ENCODE results near the gene ATP6V0A4.
"Not testable (repeated sequence)": the region's sequence is repeated elsewhere in the genome, so short reads cannot be mapped to it uniquely, and the experiment has no call there.

The ATP6V0A4 gene

GRCh38 chr7:138797715-138798320 lies at the start of gene ATP6V0A4, which contains the start of gene TMEM213:
Gene ATP6V0A4 (minus strand): TSS chr7:138798196. CDS start chr7:138771247, 26,949 bp downstream.
Gene TMEM213 (plus strand): TSS chr7:138797994. CDS start chr7:138798105, 111 bp downstream.
- DNase-seq, result no peak

- DNase-seq, result no peak
Observed at GRCh38 chr7:138845711-138846110, 47.7 kb upstream of the ATP6V0A4 start.

DNA sequence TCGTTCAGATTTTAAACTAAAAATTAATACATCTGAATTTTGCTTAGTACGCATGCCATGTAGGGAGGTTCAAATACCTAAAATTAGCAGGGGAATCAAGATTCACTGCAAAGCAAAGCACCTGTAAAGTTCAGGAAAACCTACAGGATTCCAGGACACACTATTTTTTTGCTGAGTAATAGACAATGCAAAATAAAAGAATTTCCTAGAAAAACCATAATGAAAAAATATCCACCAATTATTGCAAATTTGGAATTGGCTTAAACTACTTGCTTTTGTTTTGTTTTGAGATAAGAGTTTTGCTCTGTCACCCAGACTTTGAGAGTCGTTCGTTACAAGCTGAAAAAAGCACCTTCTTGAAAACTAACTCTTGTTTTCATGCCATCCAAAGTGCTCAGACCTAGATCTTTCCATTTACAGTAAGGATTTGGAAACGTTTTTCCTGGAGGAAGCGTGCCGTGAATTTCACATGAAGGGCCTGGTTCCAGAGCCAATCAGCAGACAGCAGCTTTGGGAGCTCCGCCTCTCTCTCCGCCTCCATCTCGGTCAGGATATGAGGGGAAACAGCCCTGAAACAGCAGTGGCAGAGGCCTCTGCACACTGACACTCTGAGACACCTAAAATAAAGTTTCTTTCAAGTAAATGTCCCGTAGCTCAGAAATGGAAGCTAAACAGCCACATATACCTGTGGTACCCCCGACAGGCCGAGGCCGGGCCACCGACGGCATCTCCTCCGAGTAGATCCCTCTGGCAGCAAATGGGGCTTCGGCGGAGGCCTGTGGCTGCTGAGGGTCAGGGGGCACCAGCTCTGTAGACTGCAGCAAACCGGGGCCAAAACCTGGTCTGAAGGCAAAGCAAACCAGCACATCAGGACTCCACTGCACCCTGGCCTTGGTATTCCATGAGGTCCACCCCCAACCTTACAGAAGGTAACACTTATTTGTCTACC lies 45.9 kb upstream of the ATP6V0A4 start:
- DNase-seq, result no peak

- no peak for DNase-seq
Observed at GRCh38 chr7:138842111-138842510, 44.1 kb upstream of the ATP6V0A4 start.

DNA sequence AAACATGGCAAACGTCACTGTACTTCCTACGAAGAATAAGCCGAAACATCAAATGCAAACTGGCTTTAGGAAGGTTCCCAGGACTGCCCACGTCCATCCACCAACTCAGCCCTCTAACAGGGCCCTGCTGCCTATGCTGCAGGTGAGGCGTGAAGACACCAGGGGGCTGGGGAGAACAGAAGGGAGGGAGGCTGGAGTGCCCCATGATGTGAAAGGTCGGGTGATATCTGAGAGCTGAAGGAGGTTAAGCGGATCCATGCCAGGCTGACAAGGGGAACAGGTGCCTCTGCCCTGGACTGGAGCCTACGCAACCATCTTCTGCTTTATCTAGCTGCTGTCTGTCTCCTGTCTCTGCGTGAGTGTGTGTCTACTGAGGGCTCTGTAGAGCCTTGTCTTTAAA lies 40.2 kb upstream of the ATP6V0A4 start:
- DNase-seq, result peak; percentile 85

DNA sequence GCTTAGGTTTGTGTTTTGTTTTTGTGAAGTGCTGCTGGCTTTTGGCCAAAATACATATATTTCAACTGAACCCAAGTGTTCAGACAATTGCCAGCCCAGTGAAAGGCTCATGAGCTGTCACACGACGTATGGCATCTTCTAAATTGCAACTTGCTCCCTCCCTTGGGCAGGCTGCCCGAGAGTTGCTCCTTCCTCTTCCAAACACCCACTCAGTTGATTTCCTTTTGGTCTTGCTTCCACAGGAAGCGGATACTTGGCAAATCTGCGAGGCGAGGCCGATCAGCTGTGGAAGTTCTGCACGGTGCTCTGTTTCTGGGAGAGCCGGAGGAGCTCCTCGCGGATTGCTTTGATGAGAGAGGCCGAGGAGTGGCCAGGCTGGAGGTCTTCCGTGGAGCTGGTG lies 39.6 kb upstream of the ATP6V0A4 start:
- peak; percentile 95 for DNase-seq

GRCh38 chr7:138835087-138835486 lies 37.1 kb upstream of the ATP6V0A4 start:
- DNase-seq, result no peak

GRCh38 chr7:138834583-138834982 lies 36.6 kb upstream of the ATP6V0A4 start:
- DNase-seq, result no peak

GRCh38 chr7:138833596-138833995 lies 35.6 kb upstream of the ATP6V0A4 start:
- DNase-seq, result no peak

- no peak for DNase-seq
Observed at GRCh38 chr7:138832966-138833365, 35.0 kb upstream of the ATP6V0A4 start.

DNA sequence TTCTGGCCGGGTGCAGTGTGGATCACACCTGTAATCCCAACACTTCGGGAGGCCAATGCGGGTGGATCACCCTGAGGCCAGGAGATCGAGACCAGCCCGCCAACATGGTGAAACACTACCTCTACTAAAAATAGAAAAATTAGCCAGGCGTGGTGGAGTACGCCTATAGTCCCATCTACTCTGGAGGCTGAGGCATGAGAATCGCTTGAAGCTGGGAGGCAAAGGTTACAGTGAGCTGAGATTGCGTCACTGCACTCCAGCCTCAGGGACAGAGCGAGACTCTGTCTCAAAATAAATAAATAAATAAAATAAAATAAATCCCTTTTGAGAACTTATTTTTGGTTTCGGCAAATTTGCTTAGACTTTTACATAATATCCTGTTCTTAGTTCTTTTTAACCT lies 31.3 kb upstream of the ATP6V0A4 start:
- no peak for DNase-seq

DNA sequence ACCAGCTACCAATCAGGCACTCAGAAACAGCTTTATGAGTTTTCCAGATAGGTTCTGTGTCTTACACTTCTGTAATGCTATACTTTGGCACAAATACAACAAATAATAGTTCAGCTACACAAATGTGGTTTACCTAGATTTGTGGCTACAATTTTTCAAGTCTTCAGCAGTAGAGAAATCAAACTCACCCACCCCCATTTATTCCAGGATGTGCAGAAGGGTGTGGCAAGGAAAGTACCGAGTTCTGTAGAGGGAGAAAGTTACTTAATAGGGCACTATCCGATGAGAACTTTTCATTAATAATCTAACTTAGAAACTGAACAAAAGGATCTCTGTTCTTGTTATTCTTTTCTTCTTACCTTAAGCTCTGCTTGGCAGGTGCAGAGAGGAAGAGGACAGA lies 30.3 kb upstream of the ATP6V0A4 start:
- no peak for DNase-seq

DNA sequence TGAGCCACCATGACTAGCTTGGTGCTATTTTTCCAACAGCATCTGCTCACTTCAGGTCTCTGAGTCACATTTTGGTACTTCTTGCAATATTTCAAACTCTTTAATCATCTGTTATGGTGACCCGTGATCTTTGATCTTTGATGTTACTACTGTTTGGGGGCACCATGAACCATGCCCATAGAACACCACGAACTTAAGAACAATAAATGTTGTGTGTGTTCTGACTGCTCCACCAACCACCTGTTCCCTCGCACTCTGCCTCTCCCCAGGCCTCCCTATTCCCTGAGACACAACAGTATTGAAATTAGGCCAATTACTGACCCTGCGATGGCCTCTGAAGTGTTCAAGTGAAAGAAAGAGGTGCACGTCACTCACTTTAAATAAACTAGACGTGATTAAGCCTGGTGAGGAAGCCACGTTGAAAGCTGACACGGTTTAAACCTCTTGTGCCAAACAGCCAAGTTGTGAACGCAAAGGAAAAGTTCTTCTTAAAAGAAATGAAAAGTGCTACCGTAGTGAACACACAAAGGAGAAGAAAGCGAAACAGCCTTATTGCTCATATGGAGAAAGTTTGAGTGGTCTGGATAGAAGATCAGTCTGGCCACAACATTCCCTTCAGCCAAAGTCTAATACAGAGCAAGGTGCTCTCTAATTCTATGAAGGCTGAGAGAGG lies 27.2 kb upstream of the ATP6V0A4 start:
- DNase-seq, result no peak

GRCh38 chr7:138822867-138823535 lies 25.0 kb upstream of the ATP6V0A4 start:
- no peak for DNase-seq

DNA sequence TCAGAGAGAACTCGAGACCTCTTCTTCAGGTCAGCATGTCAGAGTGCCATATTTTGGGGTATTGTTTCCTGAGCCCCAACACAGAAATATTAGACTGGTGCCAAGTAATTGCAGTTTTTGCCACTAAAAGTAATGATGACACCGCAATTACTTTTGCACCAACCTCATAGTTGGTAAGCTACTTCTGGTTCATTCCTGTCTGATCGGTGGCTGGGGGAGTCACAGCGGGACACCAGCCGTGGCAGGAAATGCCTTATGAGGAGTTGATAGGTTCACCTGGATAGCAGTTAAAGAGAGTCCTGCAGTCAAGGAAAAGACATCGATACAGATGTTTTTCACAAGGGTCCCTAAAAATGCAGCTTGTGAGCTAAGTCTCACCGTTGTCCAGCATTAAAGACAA lies 23.9 kb upstream of the ATP6V0A4 start:
- no peak for DNase-seq

- no peak for DNase-seq
Observed at GRCh38 chr7:138819625-138820024, 21.6 kb upstream of the ATP6V0A4 start.

GRCh38 chr7:138816650-138817049 lies 18.7 kb upstream of the ATP6V0A4 start:
- DNase-seq, result no peak

DNA sequence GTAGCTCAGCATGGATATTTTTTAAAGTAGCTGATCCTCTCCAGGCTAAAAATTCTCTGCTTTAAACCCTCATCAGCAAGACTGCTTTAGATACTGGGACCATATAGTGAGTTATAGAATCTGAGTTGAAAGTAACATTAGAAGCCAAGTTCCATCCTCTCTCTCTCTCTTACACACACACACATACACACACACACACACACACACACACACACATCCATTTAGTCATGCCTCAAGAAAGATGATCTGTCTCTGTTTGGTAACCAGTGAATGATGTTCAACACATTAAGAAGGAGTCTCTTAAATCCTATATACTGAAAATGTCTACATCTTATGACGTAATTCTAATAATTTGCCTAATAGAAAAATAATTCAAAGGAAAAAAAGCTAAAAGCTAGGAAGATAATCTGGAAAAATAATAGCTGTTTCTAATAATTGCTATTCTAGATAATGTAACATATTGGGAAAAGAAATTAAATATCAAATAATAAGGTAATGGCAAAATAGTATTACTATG lies 16.9 kb upstream of the ATP6V0A4 start:
- DNase-seq, result no peak

GRCh38 chr7:138813945-138814344 lies 15.9 kb upstream of the ATP6V0A4 start:
- no peak for DNase-seq

- DNase-seq, result not testable (repeated sequence)
Observed at GRCh38 chr7:138811327-138811726, 13.3 kb upstream of the ATP6V0A4 start.

- no peak for DNase-seq
Observed at GRCh38 chr7:138809346-138809745, 11.3 kb upstream of the ATP6V0A4 start.

DNA sequence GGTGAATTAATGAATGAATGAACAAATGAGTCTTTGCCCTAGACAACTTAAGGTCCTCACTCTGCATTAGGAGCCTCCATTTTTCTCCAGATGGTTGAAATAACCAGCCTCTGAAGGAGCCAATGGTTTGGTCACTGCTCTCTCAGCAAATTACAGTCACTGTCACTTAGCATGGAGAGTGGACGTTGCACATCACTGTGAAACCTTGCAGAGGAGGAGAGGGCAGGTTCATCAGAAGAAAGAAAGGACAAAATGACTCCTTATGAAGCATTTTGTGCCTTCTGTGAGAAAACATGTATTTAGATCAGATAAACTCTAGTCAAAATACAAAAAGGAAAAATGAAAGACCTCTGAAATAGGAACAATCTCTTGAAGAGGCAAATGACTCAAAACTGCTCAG lies 6.6 kb upstream of the ATP6V0A4 start:
- no peak for DNase-seq

- no peak for DNase-seq
Observed at GRCh38 chr7:138802706-138803105, 4.7 kb upstream of the ATP6V0A4 start.

All from NCI-H345 (cell line).